ENCODE data around the gene SPDEF.

- TF ChIP-seq CTCF (IDR thresholded peaks at IDR 0.05 in 4 of 5, conservative IDR thresholded peaks at IDR 0.05 in 1 of 5) = no peak
- no peak for TF ChIP-seq POLR2A (IDR thresholded peaks at IDR 0.05)
Observed at GRCh38 chr6:34564181-34564580, 8.1 kb upstream of the SPDEF start.

Data from gastrocnemius medialis (tissue), 4 donors.